ENCODE data around the gene TCF7L2.

TCF7L2 gene

GRCh38 chr10:112919721-112920120 lies 30.3 kb upstream of the TCF7L2 start:
- TF ChIP-seq PPARA (CRISPR knock-in tag; IDR thresholded peaks at IDR 0.05; ENCODE audit: borderline replicate concordance) = no peak
- TF ChIP-seq ZC3H10 (CRISPR knock-in tag; IDR thresholded peaks at IDR 0.05) = no peak
- TF ChIP-seq TCF4 (CRISPR knock-in tag; IDR thresholded peaks at IDR 0.05; ENCODE audit: borderline replicate concordance) = no peak
- no peak for TF ChIP-seq TOX (CRISPR knock-in tag; IDR thresholded peaks at IDR 0.05; ENCODE audit: borderline replicate concordance)
- TF ChIP-seq TSHZ2 (CRISPR knock-in tag; IDR thresholded peaks at IDR 0.05) = no peak
- no peak for TF ChIP-seq POU6F1 (CRISPR knock-in tag; IDR thresholded peaks at IDR 0.05; ENCODE audit: borderline replicate concordance, low read depth)
- ATAC-seq = peak; percentile 90

- TF ChIP-seq ZFP3 (CRISPR knock-in tag; IDR thresholded peaks at IDR 0.05) (no peak), PATZ1 (CRISPR knock-in tag; IDR thresholded peaks at IDR 0.05; ENCODE audit: borderline replicate concordance) (no peak), TSHZ2 (CRISPR knock-in tag; IDR thresholded peaks at IDR 0.05) (no peak), CREB5 (CRISPR knock-in tag; IDR thresholded peaks at IDR 0.05; ENCODE audit: low read depth) (no peak), PPARA (CRISPR knock-in tag; IDR thresholded peaks at IDR 0.05; ENCODE audit: borderline replicate concordance) (no peak), CSRNP3 (CRISPR knock-in tag; IDR thresholded peaks at IDR 0.05) (no peak), TCF4 (CRISPR knock-in tag; IDR thresholded peaks at IDR 0.05; ENCODE audit: borderline replicate concordance) (no peak)
- ATAC-seq = no peak
Observed at GRCh38 chr10:112926906-112927688, 22.9 kb upstream of the TCF7L2 start.

GRCh38 chr10:112927980-112928379 lies 22.1 kb upstream of the TCF7L2 start:
- ATAC-seq = no peak
- TF ChIP-seq ZFP30 (CRISPR knock-in tag; IDR thresholded peaks at IDR 0.05) = no peak
- TF ChIP-seq ARNTL (CRISPR knock-in tag; IDR thresholded peaks at IDR 0.05; ENCODE audit: borderline replicate concordance, low read depth) = no peak
- TF ChIP-seq RARB (CRISPR knock-in tag; IDR thresholded peaks at IDR 0.05) = no peak
- no peak for TF ChIP-seq CSRNP3 (CRISPR knock-in tag; IDR thresholded peaks at IDR 0.05)
- TF ChIP-seq TCF4 (CRISPR knock-in tag; IDR thresholded peaks at IDR 0.05; ENCODE audit: borderline replicate concordance) = no peak

All from SK-N-SH treated with all-trans-retinoic acid at 6 μM for 48 hours (cell line).